Esophagus muscularis mucosa (tissue), 4 donors: ENCODE results near the gene MEAK7. TPM values are rescaled to one million over a fixed set of nuclear protein-coding genes. Genes with fewer than 3 reads are reported as not detected.
"Not testable (repeated sequence)": the region's sequence is repeated elsewhere in the genome, so short reads cannot be mapped to it uniquely, and the experiment has no call there.

ENCODE experiments used
- DNase-seq: peaks from one replicate; pipeline ENCODE4 v3.0.0-alpha.2; 2017; ENCODE audit errors: extremely low spot score
- H3K27ac ChIP-seq, 4 donors: fragments of 200-600 bp; sonication (generic); replicated peaks in 1 of 4; 1 replicate in 3 of 4; 2 replicates in 1 of 4; pipeline ENCODE4 v1.5.1; 2016 to 2019; ENCODE audit warnings: mild to moderate bottlenecking in 1 of 4
- H3K27me3 ChIP-seq, 4 donors: fragments of 200-600 bp; sonication (generic); one replicate each; pipeline versions ENCODE4 v1.5.1 to v1.6.0; 2016 to 2019
- H3K36me3 ChIP-seq, 4 donors: fragments of 200-600 bp; sonication (generic); one replicate each; pipeline ENCODE4 v1.5.1; 2016 to 2019
- H3K4me1 ChIP-seq, 4 donors: fragments of 200-600 bp; sonication (generic); one replicate each; pipeline ENCODE4 v1.5.1; 2016 to 2019
- H3K4me3 ChIP-seq, 4 donors: fragments of 200-600 bp; sonication (generic); 1 replicate in 2 of 4; 2 replicates in 2 of 4; pipeline ENCODE4 v1.5.1; 2016 to 2019; ENCODE audit warnings: mild to moderate bottlenecking in 4 of 4, moderate library complexity in 1 of 4
- H3K9me3 ChIP-seq, 4 donors: fragments of 200-600 bp; sonication (generic); 1 replicate in 3 of 4; 2 replicates in 1 of 4; pipeline ENCODE4 v1.5.1; 2016 to 2019
- EP300 ChIP-seq: sonication (generic); formaldehyde crosslinking; IDR thresholded peaks from one replicate; pipeline ENCODE4 v1.6.1; 2017; ENCODE audit warnings: antibody characterized with exemption
- POLR2A ChIP-seq: fragments of 450-650 bp; IDR thresholded peaks from one replicate; pipeline ENCODE4 v1.6.1; 2017; ENCODE audit warnings: antibody characterized with exemption, moderate library complexity, mild to moderate bottlenecking, low read depth
- POLR2AphosphoS5 ChIP-seq, 2 donors: sonication (generic); formaldehyde crosslinking; IDR thresholded peaks; one replicate each; pipeline ENCODE4 v1.6.1; 2017; ENCODE audit warnings: antibody characterized with exemption in 2 of 2
- WGBS: methylation state at CpG from one replicate; pipeline ENCODE4 v1.1.5; 2018; 5-methylcytosine and 5-hydroxymethylcytosine counted together
- intact Hi-C: fragments of 100-400 bp; cut with DNase I; formaldehyde crosslinking; loops from one replicate; pipeline ENCODE4 v1.15.1; 2023
- total RNA-seq, 4 donors: library from RNA; depleted of rRNA; stranded (reverse); fragments of >200 nt; gene quantifications; one replicate each; pipeline versions ENCODE4 v1.1.0 to v1.2.1, GENCODE V29; 2016
- TF ChIP-seq, protein P1 (sequence below), 3 experiments: fragments of 200-600 bp in 2 of 3; fragments of 450-650 bp in 1 of 3; sonication (generic) in 2 of 3; IDR thresholded peaks; one replicate each; pipeline ENCODE4 v1.5.1; 2017 to 2019; ENCODE audit warnings: antibody characterized with exemption in 3 of 3, mild to moderate bottlenecking in 2 of 3, moderate library complexity in 1 of 3

The MEAK7 gene
- total RNA-seq, 4 donors from 2014 or later: 8.3 to 13.0 (median 9.6) TPM

DNA sequence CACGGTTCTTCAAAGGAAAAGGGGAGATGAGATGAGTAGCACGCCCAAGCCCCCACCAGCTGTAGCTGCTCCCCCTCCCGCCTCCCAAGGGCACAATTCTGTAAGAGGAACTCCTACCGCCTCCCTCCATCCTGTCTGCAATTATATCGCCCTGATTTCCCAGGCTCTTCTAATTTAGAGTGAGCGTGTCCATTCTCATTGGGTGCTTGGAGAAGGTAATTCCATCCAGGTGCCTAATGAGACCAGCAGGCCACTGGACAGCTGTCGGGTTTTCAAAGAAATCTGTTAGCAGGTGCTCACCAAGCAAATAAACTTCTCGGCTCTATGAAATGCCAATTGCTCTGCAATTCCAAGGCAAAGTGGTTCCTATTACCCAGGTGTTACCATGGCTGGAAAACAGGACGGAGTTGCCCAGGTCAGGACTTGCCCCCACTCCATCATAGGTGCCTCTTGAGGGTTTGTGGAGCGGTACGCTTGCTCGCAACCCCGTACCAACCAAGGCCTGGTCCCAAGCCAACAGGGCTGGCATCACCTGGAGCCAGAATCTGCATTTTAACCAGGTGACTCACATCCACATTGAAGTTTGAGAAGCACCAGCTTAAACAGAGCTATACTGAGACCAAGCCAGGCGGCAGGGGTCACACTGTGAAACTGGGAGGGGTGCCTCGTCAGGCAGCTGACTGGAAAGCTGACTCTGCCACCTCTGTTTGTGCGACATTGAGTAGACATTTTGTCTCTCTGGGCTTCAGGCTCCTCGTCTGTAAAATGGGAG is 16.5 kb upstream of the MEAK7 start:
- TF ChIP-seq POLR2AphosphoS5 (IDR thresholded peaks at IDR 0.05) (no peak), POLR2A (no peak), EP300 (no peak)
- TF ChIP-seq, protein P1, sequence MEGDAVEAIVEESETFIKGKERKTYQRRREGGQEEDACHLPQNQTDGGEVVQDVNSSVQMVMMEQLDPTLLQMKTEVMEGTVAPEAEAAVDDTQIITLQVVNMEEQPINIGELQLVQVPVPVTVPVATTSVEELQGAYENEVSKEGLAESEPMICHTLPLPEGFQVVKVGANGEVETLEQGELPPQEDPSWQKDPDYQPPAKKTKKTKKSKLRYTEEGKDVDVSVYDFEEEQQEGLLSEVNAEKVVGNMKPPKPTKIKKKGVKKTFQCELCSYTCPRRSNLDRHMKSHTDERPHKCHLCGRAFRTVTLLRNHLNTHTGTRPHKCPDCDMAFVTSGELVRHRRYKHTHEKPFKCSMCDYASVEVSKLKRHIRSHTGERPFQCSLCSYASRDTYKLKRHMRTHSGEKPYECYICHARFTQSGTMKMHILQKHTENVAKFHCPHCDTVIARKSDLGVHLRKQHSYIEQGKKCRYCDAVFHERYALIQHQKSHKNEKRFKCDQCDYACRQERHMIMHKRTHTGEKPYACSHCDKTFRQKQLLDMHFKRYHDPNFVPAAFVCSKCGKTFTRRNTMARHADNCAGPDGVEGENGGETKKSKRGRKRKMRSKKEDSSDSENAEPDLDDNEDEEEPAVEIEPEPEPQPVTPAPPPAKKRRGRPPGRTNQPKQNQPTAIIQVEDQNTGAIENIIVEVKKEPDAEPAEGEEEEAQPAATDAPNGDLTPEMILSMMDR (IDR thresholded peaks at IDR 0.05): no peak
- H3K27ac ChIP-seq: no peak overlapping the region
- H3K9me3 ChIP-seq: no peaks in the 10 kb centered on the region
- no peaks in the 10 kb centered on the region for H3K27me3 ChIP-seq
- H3K4me3 ChIP-seq: no peak overlapping the region
- 65% methylated on average over 17 of the region's 17 CpGs for WGBS
- peaks cover 0 to 7% (median 2%) of the 10 kb centered on the region in 4 donors for H3K4me1 ChIP-seq
- no peak for DNase-seq
- intact Hi-C loops: no loop called here
- H3K36me3 ChIP-seq: no peaks in the 10 kb centered on the region

DNA sequence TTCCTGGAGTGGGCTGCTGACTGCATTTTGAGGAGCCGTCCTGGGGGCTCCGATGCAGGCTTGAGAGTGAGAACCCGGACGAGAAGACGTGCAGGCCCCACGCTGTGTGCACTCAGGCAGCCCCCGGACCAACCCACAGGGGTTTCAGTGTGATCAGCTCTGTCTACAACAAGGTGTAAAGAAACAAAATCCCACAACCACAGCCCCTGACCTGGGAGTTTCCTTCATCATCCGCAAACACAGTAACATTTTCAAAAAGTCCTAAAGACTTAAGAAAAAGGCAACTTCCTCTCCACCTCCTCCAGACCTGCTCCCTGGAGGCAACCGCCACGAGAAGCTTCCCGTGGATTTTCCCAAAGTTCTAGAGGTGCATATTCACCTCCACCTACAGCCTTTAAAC is 15.4 kb upstream of the MEAK7 start:
- Histone ChIP-seq H3K4me3 (no peak overlapping the region), H3K27ac (no peak overlapping the region), H3K36me3 (no peaks in the 10 kb centered on the region), H3K27me3 (no peaks in the 10 kb centered on the region), H3K4me1 (peaks cover 0 to 7% (median 2%) of the 10 kb centered on the region in 4 donors), H3K9me3 (no peaks in the 10 kb centered on the region)
- intact Hi-C loops: no loop called here
- 92% methylated on average over 8 of the region's 11 CpGs for WGBS
- no peak for TF ChIP-seq EP300
- no peak for TF ChIP-seq POLR2AphosphoS5 (IDR thresholded peaks at IDR 0.05)
- TF ChIP-seq, protein P1 (IDR thresholded peaks at IDR 0.05): no peak
- TF ChIP-seq POLR2A: no peak
- no peak for DNase-seq

DNA sequence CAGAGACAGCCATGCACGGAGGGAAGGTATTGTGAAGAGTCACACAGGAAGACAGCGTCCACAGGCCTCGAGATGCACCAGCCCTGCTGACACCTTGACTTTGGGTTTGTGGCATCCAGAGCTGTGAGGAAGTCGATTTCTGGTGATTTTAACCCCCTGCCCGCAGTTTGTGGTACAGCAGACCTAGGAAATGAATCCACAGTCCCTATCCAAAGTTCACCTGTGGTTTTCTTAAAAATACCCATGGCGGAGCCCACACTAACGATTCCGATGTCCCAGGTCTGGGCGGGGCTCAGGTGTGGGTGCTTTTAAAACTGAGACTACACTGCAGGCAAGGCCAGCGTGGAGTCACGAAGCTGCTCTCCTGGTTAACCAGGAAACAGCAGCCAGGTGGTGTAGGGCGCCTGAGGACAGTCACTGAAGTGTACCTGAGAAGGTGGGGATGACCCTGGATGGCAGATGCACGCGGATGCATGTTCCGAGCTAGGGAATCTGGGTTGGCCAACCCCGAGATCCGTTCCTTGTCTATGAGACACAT is 14.4 kb upstream of the MEAK7 start:
- Histone ChIP-seq H3K27ac (no peak overlapping the region), H3K27me3 (no peaks in the 10 kb centered on the region), H3K4me3 (no peak overlapping the region), H3K9me3 (no peaks in the 10 kb centered on the region), H3K4me1 (peaks cover 0 to 6% (median 2%) of the 10 kb centered on the region in 4 donors), H3K36me3 (no peaks in the 10 kb centered on the region)
- DNase-seq: no peak
- intact Hi-C loops: no loop called here
- 79% methylated on average over 5 of the region's 17 CpGs for WGBS
- TF ChIP-seq EP300: no peak
- TF ChIP-seq, protein P1 (IDR thresholded peaks at IDR 0.05): no peak
- no peak for TF ChIP-seq POLR2AphosphoS5 (IDR thresholded peaks at IDR 0.05)
- TF ChIP-seq POLR2A: no peak

DNA sequence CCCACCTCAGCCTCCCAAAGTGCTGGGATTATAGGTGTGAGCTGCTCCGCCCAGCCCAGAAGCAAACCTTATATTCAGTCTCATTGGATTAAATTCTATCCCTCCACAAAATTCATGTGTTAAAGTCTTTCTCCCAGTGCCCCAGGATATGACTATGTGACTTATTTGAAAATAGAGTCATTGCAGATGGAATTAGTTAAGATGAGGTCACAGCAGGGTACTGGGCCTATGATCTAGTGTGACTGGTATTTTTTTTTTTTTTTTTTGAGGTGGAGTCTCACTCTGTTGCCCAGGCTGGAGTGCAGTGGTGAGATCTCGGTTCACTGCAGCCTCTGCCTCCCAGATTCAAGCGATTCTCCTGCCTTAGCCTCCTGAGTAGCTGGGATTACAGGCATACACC is 13.8 kb upstream of the MEAK7 start:
- H3K27ac ChIP-seq, H3K9me3 ChIP-seq, DNase-seq, H3K27me3 ChIP-seq, H3K36me3 ChIP-seq, intact Hi-C loops, H3K4me3 ChIP-seq, H3K4me1 ChIP-seq: not testable (repeated sequence)
- WGBS: 90% methylated on average over 3 of the region's 3 CpGs

GRCh38 chr16:84517366-84517765 is 12.9 kb upstream of the MEAK7 start:
- Histone ChIP-seq H3K36me3 (no peaks in the 10 kb centered on the region), H3K4me3 (no peak overlapping the region), H3K27me3 (no peaks in the 10 kb centered on the region), H3K4me1 (no peaks in the 10 kb centered on the region), H3K9me3 (no peaks in the 10 kb centered on the region), H3K27ac (no peak overlapping the region)
- WGBS: 88% methylated on average over 12 of the region's 12 CpGs
- TF ChIP-seq EP300 (no peak), POLR2A (no peak), POLR2AphosphoS5 (IDR thresholded peaks at IDR 0.05) (no peak)
- TF ChIP-seq, protein P1 (IDR thresholded peaks at IDR 0.05): no peak
- DNase-seq: no peak
- intact Hi-C loops: no loop called here
